WI38 (cell line): Measurements from ENCODE around the gene C1QTNF8.

ENCODE experiments used
- H3K4me3 ChIP-seq: 2 replicates; pipeline ENCODE4 v1.5.1; 2011; ENCODE audit warnings: low read depth, mild to moderate bottlenecking, control low read depth, low read length
- TF ChIP-seq, protein P1 (sequence below): IDR thresholded peaks from 2 replicates; pipeline ENCODE4 v1.5.1; 2012; ENCODE audit warnings: low read depth, mild to moderate bottlenecking, control low read depth, low read length

The C1QTNF8 gene, protein sequence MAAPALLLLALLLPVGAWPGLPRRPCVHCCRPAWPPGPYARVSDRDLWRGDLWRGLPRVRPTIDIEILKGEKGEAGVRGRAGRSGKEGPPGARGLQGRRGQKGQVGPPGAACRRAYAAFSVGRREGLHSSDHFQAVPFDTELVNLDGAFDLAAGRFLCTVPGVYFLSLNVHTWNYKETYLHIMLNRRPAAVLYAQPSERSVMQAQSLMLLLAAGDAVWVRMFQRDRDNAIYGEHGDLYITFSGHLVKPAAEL

DNA sequence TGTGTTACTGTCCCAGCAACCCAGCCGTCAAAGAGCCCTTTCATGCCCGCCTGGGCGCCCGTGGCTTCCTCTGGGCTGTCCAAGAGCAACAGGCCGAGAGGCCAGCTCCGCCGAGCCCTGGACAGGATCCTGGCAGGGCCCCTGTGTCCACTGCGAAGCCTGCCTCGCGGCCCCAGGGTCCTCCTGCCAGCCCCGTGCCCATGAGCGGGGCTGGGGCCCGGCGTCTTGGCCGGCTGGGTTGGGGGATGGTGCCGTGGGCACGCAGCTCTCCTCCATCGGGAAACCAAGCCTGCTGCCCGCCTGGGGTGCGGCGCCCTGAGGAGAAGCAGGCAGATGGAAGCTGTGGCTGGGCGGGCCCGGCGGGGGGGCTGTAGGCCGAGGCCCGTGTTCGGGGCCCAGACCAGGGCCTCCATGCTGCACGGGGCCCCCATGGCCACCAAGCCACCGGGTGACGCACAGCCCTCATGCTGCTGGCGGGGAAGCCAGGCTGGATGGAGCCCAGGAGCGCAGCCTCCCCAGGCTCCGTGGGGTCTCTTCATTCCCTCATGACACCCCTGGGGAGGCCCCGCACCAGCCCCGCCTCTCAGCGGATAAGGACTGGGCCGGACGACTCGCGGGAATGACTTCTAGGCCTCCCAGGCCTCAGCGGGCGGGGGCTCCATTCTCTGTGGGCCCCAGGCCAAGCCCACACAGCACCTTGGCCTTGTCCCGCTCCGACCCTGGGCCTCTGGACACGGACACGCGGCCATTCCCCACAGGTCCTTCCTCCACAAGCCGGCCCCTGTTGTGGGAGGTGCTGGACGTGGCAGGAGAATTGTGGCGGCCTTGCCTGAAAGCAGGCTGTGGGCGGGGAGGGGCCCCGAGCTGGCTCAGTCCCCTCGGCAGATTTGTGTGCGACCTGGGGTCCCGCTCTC is at the start of gene C1QTNF8:
Gene C1QTNF8, minus strand, starts transcription at position 76 of the 914 bp plus-strand sequence. CDS start 1,322 bp downstream, outside the sequence.
- TF ChIP-seq, protein P1, sequence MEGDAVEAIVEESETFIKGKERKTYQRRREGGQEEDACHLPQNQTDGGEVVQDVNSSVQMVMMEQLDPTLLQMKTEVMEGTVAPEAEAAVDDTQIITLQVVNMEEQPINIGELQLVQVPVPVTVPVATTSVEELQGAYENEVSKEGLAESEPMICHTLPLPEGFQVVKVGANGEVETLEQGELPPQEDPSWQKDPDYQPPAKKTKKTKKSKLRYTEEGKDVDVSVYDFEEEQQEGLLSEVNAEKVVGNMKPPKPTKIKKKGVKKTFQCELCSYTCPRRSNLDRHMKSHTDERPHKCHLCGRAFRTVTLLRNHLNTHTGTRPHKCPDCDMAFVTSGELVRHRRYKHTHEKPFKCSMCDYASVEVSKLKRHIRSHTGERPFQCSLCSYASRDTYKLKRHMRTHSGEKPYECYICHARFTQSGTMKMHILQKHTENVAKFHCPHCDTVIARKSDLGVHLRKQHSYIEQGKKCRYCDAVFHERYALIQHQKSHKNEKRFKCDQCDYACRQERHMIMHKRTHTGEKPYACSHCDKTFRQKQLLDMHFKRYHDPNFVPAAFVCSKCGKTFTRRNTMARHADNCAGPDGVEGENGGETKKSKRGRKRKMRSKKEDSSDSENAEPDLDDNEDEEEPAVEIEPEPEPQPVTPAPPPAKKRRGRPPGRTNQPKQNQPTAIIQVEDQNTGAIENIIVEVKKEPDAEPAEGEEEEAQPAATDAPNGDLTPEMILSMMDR: no peak

DNA sequence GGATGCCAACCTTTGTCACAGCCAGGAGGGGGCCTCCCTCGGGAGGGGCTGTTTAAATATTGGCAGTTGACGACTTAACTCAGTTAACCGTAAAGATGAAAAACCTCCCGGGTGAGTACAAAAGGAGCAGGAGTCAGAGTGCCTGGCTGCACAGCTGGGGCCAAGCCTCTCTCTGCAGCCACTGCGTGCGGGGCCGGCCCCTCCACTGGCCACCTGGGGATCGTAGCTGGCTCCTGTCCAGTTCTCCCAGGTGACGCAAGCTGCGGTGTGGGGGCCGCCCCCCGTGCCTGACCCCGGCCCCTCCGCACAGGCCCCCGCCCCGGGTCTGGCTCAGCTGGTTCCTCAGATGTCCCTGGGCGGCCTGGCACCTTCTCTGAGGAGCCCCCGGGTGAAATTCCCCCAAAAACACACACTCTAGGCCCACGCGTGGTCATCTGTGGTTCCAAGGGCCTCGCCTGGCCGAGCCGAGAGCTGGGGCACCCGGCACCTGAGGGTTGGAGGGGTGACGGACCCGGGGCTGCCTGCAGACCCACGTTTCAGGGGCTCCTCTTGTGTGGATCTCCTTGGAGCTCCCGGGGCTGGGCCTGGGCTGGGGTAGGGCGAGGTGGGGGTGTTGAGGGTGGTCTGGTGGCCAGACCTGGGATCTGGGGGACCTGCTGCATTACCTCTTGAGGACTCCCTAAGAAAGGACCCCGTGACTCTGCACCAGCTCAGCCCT is 49.5 kb upstream of the C1QTNF8 start:
- no peak overlapping the region for H3K4me3 ChIP-seq
- TF ChIP-seq, protein P1: no peak

More for the DNA sequence above, at the start of gene C1QTNF8:
- no peak within 1 kb of the TSS for H3K4me3 ChIP-seq

DNA sequence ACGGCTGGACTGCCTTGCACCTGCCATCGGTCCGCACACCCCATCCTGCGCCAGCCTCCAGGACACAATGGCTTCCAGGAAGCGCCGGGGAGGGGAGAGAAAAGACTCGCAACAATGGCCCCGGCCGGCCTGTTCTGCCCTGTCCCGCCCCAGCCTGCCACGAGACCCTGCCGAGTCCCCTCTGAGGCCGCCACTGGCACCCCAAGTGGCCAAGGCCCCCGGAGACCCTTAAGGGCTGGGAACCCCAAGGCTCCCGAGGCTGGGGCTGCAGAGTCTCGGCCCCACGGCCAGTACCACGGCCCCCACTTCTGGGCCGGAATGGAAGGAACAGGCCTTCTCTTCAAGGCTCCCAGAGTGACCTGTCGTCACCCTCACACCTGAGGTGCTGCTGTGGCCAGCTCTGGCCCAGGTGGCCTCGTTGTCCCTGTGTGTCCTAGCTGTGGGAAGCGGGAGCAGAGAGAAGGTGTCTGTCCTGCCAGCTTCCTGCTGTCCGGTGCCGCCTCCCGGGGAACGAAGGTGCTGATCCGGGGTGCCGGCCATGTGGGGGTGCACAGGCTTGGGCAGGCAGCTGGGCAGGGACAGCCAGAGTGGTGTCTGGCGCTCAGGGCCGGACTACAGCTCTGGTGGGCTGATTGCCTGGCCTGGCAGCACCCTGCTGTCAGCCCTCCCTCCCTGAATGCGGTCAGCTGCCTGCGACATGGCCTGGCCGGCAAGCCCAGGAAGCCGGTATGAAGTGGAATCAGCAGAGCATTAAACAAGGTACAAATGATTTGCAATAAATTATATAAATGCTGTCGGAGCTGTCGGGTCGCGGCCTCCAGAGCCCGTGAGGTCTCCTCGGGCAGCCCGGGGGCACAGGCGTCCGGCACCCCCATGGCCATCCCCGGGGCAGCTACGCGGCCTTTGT is 48.7 kb upstream of the C1QTNF8 start:
- no peak overlapping the region for H3K4me3 ChIP-seq
- TF ChIP-seq, protein P1: no peak

DNA sequence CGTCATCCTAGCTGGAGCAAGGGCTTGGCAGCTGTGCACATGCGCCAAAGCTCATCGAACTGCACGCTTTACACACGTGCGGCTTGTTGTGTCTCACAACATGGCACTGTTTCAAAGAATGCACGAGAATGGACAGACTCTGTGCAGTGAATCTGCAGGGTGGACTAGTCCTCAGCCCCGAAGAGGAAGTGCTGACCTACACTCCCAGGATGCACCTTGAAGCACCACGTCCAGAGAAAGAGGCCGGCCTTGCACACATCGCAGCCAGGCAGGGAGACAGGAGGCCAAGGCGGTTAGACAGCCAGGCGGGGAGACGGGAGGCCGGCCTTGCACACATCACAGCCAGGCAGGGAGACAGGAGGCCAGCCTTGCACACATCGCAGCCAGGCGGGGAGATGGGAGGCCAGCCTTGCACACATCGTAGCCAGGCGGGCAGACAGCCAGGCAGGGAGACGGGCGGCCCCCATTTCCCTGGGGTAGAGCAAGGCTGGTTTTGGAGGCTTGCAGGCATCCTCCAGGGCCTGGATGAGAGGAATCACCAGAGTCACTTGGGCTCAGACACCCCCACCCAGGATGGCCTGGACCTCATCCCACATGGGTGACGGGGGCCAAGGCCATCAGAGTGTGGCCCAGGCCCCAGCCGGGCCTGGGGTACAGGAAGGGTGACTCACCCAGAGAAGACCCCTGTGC is 47.9 kb upstream of the C1QTNF8 start:
- H3K4me3 ChIP-seq: no peak overlapping the region
- TF ChIP-seq, protein P1: no peak

DNA sequence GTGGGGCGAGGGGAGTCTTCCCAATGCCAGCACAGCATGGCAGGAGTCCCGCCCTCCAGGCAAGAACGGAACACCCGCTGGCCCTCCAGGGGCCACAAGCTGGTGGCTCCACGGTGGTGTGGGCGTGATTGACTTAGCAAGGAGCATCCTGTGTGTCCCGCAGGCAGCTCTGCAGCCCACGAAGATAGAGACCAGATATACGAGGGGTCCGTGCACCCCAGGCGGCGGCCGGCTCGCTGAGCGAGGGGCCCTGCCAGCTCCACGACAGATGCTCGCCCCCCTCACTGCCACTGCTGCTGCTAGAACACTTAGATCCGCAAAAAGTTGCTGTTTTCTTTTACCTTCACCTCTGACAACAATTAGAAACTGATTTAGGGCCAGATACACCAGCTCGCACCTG is 46.9 kb upstream of the C1QTNF8 start:
- TF ChIP-seq, protein P1: no peak
- no peak overlapping the region for H3K4me3 ChIP-seq

DNA sequence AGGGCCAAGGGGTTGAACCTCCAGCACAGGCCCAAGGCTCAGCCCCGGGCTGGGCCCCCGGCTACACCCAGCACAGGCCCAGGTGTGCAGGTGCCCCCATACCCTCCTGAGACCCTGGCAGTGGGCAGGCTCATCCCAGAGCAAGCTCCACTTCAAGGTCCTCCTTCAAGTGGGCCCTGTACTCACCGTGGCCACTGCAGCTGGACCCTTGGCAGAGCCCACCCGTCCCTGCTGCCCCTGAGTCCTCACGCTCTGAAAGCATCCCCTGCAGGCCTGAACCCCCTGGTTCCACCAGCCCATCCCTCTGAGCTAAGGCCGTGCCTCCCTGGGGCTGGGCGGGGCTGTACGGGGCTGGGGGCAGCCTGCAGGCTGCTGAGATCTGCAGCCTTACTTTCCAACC is 45.7 kb upstream of the C1QTNF8 start:
- TF ChIP-seq, protein P1: no peak
- H3K4me3 ChIP-seq: no peak overlapping the region
